Activated naive CD4-positive, alpha-beta T cell (primary cell): ENCODE measurements around the gene REG3G.
"Not testable (repeated sequence)": the region's sequence is repeated elsewhere in the genome, so short reads cannot be mapped to it uniquely, and the experiment has no call there.

Experiments
- DNase-seq, 4 experiments: peaks; one replicate each; lab custom pipeline; 2025; lab: John Stamatoyannopoulos, UW

Gene REG3G

GRCh38 chr2:79026061-79026460, 559 bp downstream of the REG3G start:
- no peak for DNase-seq

- no peak for DNase-seq
These were observed 14.4 kb downstream of the REG3G start for GRCh38 chr2:79039944-79040343.

GRCh38 chr2:79041032-79041448, 15.5 kb downstream of the REG3G start:
- DNase-seq = no peak

- DNase-seq = not testable (repeated sequence)
These were observed 28.0 kb downstream of the REG3G start for GRCh38 chr2:79053486-79053885.

- DNase-seq = not testable (repeated sequence)
These were observed 29.3 kb downstream of the REG3G start for GRCh38 chr2:79054769-79055168.

- DNase-seq = no peak
These were observed 39.7 kb downstream of the REG3G start for GRCh38 chr2:79065201-79065600.

GRCh38 chr2:79071078-79071477, 45.6 kb downstream of the REG3G start:
- no peak for DNase-seq
